ENCODE measurements around the gene RBM20.

The RBM20 gene

GRCh38 chr10:110652475-110653118 is 8.5 kb downstream of the RBM20 start:
- H3K9ac ChIP-seq (ENCODE audit: low read length): no peak overlapping the region
- no peak for DNase-seq

GRCh38 chr10:110655320-110655719 is 11.2 kb downstream of the RBM20 start:
- TF ChIP-seq CTCF (IDR thresholded peaks at IDR 0.05; ENCODE audit: low read length) (no peak), EZH2 (optimal IDR thresholded peaks at IDR 0.05; ENCODE audit: low read depth, low read length) (no peak), EZH2phosphoT487 (IDR thresholded peaks at IDR 0.05; ENCODE audit: low read length) (no peak)
- Histone ChIP-seq H3K4me3 (ENCODE audit: low read length) (no peak overlapping the region), H3K27me3 (replicated peaks; ENCODE audit: insufficient read depth, low read length) (no peaks in the 10 kb centered on the region), H3K9me2 (replicated peaks; ENCODE audit: insufficient read depth, low read length) (no peaks in the 10 kb centered on the region), H3K9ac (ENCODE audit: low read length) (no peak overlapping the region), H3K4me1 (ENCODE audit: low read length) (no peaks in the 10 kb centered on the region), H3K36me3 (replicated peaks; ENCODE audit: insufficient read depth, low read length) (no peaks in the 10 kb centered on the region), H3F3A (ENCODE audit: insufficient read depth, low read length) (no peaks in the 10 kb centered on the region), H3K4me2 (ENCODE audit: low read depth, low read length) (no peak overlapping the region), H3K79me2 (ENCODE audit: low read length) (no peaks in the 10 kb centered on the region), H3K9me3 (replicated peaks; ENCODE audit: insufficient read depth, low read length) (no peaks in the 10 kb centered on the region), H4K20me1 (ENCODE audit: insufficient read depth, low read length) (no peaks in the 10 kb centered on the region), H3K27ac (ENCODE audit: low read length) (no peak overlapping the region), H2AFZ (ENCODE audit: low read length) (no peak overlapping the region)
- DNase-seq: no peak

More at GRCh38 chr10:110652475-110653118, 8.5 kb downstream of the RBM20 start:
- Histone ChIP-seq H3K9me3 (replicated peaks; ENCODE audit: insufficient read depth, low read length) (no peaks in the 10 kb centered on the region), H3K4me1 (ENCODE audit: low read length) (no peaks in the 10 kb centered on the region), H3K79me2 (ENCODE audit: low read length) (no peaks in the 10 kb centered on the region), H3K27me3 (replicated peaks; ENCODE audit: insufficient read depth, low read length) (no peaks in the 10 kb centered on the region), H4K20me1 (ENCODE audit: insufficient read depth, low read length) (no peaks in the 10 kb centered on the region), H3F3A (ENCODE audit: insufficient read depth, low read length) (no peaks in the 10 kb centered on the region), H3K36me3 (replicated peaks; ENCODE audit: insufficient read depth, low read length) (no peaks in the 10 kb centered on the region), H3K4me3 (ENCODE audit: low read length) (no peak overlapping the region), H2AFZ (ENCODE audit: low read length) (no peak overlapping the region), H3K27ac (ENCODE audit: low read length) (no peak overlapping the region), H3K9me2 (replicated peaks; ENCODE audit: insufficient read depth, low read length) (no peaks in the 10 kb centered on the region), H3K4me2 (ENCODE audit: low read depth, low read length) (no peak overlapping the region)
- TF ChIP-seq EZH2 (optimal IDR thresholded peaks at IDR 0.05; ENCODE audit: low read depth, low read length) (no peak), EZH2phosphoT487 (IDR thresholded peaks at IDR 0.05; ENCODE audit: low read length) (no peak), CTCF (IDR thresholded peaks at IDR 0.05; ENCODE audit: low read length) (no peak)

GRCh38 chr10:110656612-110657011 is 12.5 kb downstream of the RBM20 start:
- DNase-seq: no peak
- no peak for TF ChIP-seq EZH2phosphoT487 (IDR thresholded peaks at IDR 0.05; ENCODE audit: low read length)
- TF ChIP-seq EZH2 (optimal IDR thresholded peaks at IDR 0.05; ENCODE audit: low read depth, low read length): no peak
- no peak for TF ChIP-seq CTCF (IDR thresholded peaks at IDR 0.05; ENCODE audit: low read length)

More at GRCh38 chr10:110656612-110657011, 12.5 kb downstream of the RBM20 start:
- no peaks in the 10 kb centered on the region for H3K4me1 ChIP-seq (ENCODE audit: low read length)
- no peak overlapping the region for H3K4me3 ChIP-seq (ENCODE audit: low read length)
- no peaks in the 10 kb centered on the region for H3K9me2 ChIP-seq (replicated peaks; ENCODE audit: insufficient read depth, low read length)
- H3K27ac ChIP-seq (ENCODE audit: low read length): no peak overlapping the region
- H3K9ac ChIP-seq (ENCODE audit: low read length): no peak overlapping the region
- H3K9me3 ChIP-seq (replicated peaks; ENCODE audit: insufficient read depth, low read length): no peaks in the 10 kb centered on the region
- no peaks in the 10 kb centered on the region for H3K27me3 ChIP-seq (replicated peaks; ENCODE audit: insufficient read depth, low read length)
- no peaks in the 10 kb centered on the region for H3K36me3 ChIP-seq (replicated peaks; ENCODE audit: insufficient read depth, low read length)
- H3K79me2 ChIP-seq (ENCODE audit: low read length): no peaks in the 10 kb centered on the region
- no peak overlapping the region for H3K4me2 ChIP-seq (ENCODE audit: low read depth, low read length)
- no peaks in the 10 kb centered on the region for H4K20me1 ChIP-seq (ENCODE audit: insufficient read depth, low read length)
- H3F3A ChIP-seq (ENCODE audit: insufficient read depth, low read length): no peaks in the 10 kb centered on the region
- H2AFZ ChIP-seq (ENCODE audit: low read length): no peak overlapping the region

All from MM.1S (cell line).